Measurements from ENCODE around the gene KIRREL2. TPM values are rescaled to one million over a fixed set of nuclear protein-coding genes. Genes with fewer than 3 reads are reported as not detected.
"Not testable (repeated sequence)": the region's sequence is repeated elsewhere in the genome, so short reads cannot be mapped to it uniquely, and the experiment has no call there.

Gene KIRREL2
- total and polyA plus RNA-seq, 4 donors, result 1.1 to 3.5 (median 2.4) TPM

DNA sequence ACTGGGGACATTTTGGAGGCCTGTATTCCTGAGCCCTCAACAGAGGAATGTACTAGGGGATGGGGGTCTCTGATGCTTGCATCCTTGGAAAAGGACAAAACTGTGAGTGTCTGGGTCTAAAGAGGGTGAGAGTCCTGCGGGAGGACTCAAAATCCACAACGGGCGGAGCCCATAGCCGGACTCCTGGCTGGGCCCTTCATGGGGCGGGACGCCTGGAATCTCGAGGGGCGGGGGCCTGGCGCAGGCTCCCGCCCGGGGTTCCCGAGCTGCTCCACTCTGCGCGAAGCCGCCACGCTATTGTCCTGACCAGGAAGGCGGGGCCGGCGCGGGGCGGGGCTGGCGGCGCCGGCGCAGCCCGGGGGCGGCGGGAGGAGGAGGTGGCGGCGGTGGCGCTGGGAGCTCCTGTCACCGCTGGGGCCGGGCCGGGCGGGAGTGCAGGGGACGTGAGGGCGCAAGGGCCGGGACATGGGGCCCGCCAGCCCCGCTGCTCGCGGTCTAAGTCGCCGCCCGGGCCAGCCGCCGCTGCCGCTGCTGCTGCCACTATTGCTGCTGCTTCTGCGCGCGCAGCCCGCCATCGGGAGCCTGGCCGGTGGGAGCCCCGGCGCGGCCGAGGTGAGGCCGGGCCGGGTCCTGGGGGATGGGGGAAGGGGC is 11.6 kb downstream of the KIRREL2 start, which contains the start of gene APLP1:
Gene APLP1 (plus strand): TSS at position 403 of the 651 bp plus-strand sequence. CDS start 63 bp downstream, at position 466.
- peak in 5 of 6 donors; percentile 51 to 95 (median 65) for DNase-seq (ENCODE audit: low read depth in 4 of 6, low spot score in 6 of 6)
- Histone ChIP-seq H3K4me1 (ENCODE audit: control insufficient read depth, insufficient read depth, low read length) (peaks cover 31% of the 10 kb centered on the region), H3K4me3 (ENCODE audit: low read depth, low read length) (peak within 1 kb of the TSS; percentile 51), H3K9me3 (ENCODE audit: control insufficient read depth, insufficient read depth, low read length) (no peaks in the 10 kb centered on the region), H3K27ac (ENCODE audit: low read depth, low read length) (peak within 1 kb of the TSS; percentile 70), H3K27me3 (ENCODE audit: control insufficient read depth, insufficient read depth, low read length) (no peaks in the 10 kb centered on the region), H3K36me3 (ENCODE audit: control insufficient read depth, insufficient read depth, low read length) (peaks cover 28% of the 10 kb centered on the region)
- WGBS (ENCODE audit: insufficient coverage), result under 1% methylated on average over 60 of the region's 60 CpGs

DNA sequence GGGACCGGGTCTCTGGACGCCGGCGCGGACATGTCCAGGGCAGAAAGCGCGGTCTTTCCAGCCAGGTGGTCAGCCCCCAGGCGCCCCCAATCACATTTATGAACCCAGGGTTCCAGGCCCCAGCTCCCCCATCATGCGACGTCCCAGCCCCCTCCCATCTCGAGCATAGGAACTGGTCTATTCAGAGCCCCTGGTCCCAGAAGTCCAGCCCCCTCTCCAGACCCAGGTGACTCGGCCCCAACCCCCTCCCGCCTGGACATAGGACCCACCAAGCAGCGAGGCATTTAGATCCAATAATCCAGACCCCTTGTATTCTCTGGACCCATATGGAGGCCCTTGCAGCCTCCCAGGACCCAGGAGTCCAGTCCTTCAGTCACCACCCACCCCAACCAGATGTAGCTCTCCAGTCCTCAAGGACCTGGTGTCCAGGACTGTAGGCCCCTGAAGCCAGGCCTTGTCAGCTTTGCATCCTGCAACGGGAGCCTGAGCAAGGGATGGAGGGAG is 12.2 kb downstream of the KIRREL2 start:
- under 1% methylated on average over 15 of the region's 15 CpGs for WGBS (ENCODE audit: insufficient coverage)
- H3K9me3 ChIP-seq (ENCODE audit: control insufficient read depth, insufficient read depth, low read length), result no peaks in the 10 kb centered on the region
- DNase-seq (ENCODE audit: low read depth in 4 of 6, low spot score in 6 of 6), result no peak
- peak overlapping the region; percentile 51 for H3K4me3 ChIP-seq (ENCODE audit: low read depth, low read length)
- H3K27ac ChIP-seq (ENCODE audit: low read depth, low read length), result peak overlapping the region; percentile 70
- H3K27me3 ChIP-seq (ENCODE audit: control insufficient read depth, insufficient read depth, low read length), result no peaks in the 10 kb centered on the region
- peaks cover 31% of the 10 kb centered on the region for H3K4me1 ChIP-seq (ENCODE audit: control insufficient read depth, insufficient read depth, low read length)
- peaks cover 33% of the 10 kb centered on the region for H3K36me3 ChIP-seq (ENCODE audit: control insufficient read depth, insufficient read depth, low read length)

DNA sequence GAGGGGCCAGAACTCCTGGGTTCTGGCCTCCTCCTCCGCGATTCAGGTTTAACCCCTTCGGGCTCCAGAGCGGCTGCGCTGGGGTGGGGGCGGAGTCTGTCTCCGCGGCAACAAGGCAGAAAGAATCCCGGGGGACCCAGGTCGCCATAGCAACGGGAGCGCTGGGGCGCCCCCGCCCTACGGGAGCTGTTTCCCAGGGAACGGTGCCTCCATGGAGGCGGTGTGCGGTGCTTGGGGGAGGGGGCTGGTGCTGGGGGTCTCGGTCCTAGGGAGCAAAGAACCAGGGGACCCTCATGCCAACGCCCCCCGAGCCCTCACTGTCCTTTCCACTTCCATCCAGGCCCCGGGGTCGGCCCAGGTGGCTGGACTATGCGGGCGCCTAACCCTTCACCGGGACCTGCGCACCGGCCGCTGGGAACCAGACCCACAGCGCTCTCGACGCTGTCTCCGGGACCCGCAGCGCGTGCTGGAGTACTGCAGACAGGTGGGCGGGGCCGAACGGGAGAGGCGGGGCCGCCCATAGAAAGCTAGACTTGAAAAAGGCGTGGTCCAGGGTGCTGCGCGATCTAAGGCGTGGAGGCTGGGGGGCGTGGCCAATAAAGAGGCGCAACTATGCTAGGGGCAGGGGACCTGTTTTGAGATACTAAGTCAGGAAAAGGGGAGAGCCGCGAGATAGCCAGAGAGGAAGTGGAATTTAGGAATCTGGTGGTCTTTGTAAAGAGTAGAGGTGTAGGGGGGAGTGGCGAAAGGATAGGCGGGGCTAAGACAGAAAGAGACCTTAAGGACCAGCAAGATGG is 12.8 kb downstream of the KIRREL2 start:
- H3K27me3 ChIP-seq (ENCODE audit: control insufficient read depth, insufficient read depth, low read length), result no peaks in the 10 kb centered on the region
- no peaks in the 10 kb centered on the region for H3K9me3 ChIP-seq (ENCODE audit: control insufficient read depth, insufficient read depth, low read length)
- under 1% methylated on average over 45 of the region's 51 CpGs for WGBS (ENCODE audit: insufficient coverage)
- peaks cover 31% of the 10 kb centered on the region for H3K4me1 ChIP-seq (ENCODE audit: control insufficient read depth, insufficient read depth, low read length)
- H3K36me3 ChIP-seq (ENCODE audit: control insufficient read depth, insufficient read depth, low read length), result peaks cover 40% of the 10 kb centered on the region
- H3K4me3 ChIP-seq (ENCODE audit: low read depth, low read length), result peak overlapping the region; percentile 51
- peak overlapping the region; percentile 70 for H3K27ac ChIP-seq (ENCODE audit: low read depth, low read length)
- DNase-seq (ENCODE audit: low read depth in 4 of 6, low spot score in 6 of 6), result peak; percentile 65 to 97 (median 80)

DNA sequence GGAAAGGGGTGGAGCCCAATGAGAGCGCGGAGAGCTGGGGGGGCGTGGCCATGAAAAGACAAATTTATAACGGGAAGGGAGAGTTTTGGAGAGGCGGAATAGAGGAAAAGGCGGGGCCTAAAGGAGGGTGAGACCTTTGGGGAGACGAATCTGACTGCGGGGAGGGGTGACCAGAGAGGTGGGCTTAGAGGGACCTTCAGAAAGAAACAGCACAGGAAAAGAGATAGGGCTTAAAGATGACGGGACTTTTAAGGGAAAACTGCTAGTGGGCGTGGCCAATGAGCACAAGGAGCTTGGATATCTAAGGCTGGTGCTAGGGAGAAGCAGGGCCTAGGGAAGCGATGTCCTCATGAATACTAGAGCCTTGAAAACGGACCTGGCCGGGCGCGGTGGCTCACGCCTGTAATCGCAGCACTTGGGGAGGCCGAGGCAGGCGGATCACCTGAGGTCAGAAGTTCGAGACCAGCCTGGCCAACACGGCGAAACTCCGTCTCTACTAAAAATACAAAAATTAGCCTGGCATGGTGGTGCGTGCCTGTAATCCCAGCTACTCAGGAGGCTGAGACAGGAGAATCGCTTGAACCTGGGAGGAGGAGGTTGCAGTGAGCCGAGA is 13.5 kb downstream of the KIRREL2 start:
- peak overlapping the region; percentile 51 for H3K4me3 ChIP-seq (ENCODE audit: low read depth, low read length)
- not testable (repeated sequence) for DNase-seq (ENCODE audit: low read depth in 4 of 6, low spot score in 6 of 6); H3K27me3 ChIP-seq (ENCODE audit: control insufficient read depth, insufficient read depth, low read length); H3K9me3 ChIP-seq (ENCODE audit: control insufficient read depth, insufficient read depth, low read length); H3K27ac ChIP-seq (ENCODE audit: low read depth, low read length)
- H3K36me3 ChIP-seq (ENCODE audit: control insufficient read depth, insufficient read depth, low read length), result peaks cover 47% of the 10 kb centered on the region
- H3K4me1 ChIP-seq (ENCODE audit: control insufficient read depth, insufficient read depth, low read length), result peaks cover 31% of the 10 kb centered on the region
- WGBS (ENCODE audit: insufficient coverage), result 32% methylated on average over 25 of the region's 26 CpGs

DNA sequence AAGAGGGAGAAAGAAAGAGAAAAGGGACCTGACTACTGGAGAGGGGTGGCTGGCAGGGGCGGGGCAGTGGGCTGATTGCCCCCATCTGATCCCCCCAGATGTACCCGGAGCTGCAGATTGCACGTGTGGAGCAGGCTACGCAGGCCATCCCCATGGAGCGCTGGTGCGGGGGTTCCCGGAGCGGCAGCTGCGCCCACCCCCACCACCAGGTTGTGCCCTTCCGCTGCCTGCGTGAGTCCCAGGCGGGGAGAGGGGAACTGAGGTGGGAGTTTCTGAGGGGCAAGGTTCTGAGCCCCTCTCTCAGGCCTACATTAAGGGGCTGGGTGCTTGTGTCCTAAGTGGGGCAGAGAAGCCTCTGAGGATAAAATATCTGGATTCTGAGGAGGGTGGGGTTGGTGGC is 14.1 kb downstream of the KIRREL2 start:
- Histone ChIP-seq H3K9me3 (ENCODE audit: control insufficient read depth, insufficient read depth, low read length) (no peaks in the 10 kb centered on the region), H3K27ac (ENCODE audit: low read depth, low read length) (no peak overlapping the region), H3K4me1 (ENCODE audit: control insufficient read depth, insufficient read depth, low read length) (peaks cover 31% of the 10 kb centered on the region), H3K36me3 (ENCODE audit: control insufficient read depth, insufficient read depth, low read length) (peaks cover 52% of the 10 kb centered on the region), H3K27me3 (ENCODE audit: control insufficient read depth, insufficient read depth, low read length) (no peaks in the 10 kb centered on the region), H3K4me3 (ENCODE audit: low read depth, low read length) (no peak overlapping the region)
- WGBS (ENCODE audit: insufficient coverage), result no CpG with 5 or more reads among the region's 12 CpGs
- no peak for DNase-seq (ENCODE audit: low read depth in 4 of 6, low spot score in 6 of 6)

DNA sequence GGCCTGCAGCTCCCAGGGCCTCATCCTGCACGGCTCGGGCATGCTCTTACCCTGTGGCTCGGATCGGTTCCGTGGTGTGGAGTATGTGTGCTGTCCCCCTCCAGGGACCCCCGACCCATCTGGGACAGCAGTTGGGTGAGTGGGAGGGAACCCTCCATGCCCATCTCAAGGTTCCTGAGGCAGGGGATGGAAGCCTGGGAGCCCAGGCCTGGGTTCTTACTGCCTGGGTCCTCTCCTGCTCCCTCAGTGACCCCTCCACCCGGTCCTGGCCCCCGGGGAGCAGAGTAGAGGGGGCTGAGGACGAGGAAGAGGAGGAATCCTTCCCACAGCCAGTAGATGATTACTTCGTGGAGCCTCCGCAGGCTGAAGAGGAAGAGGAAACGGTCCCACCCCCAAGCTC is 14.9 kb downstream of the KIRREL2 start:
- peaks cover 60% of the 10 kb centered on the region for H3K36me3 ChIP-seq (ENCODE audit: control insufficient read depth, insufficient read depth, low read length)
- H3K4me3 ChIP-seq (ENCODE audit: low read depth, low read length), result no peak overlapping the region
- WGBS (ENCODE audit: insufficient coverage), result no CpG with 5 or more reads among the region's 12 CpGs
- no peaks in the 10 kb centered on the region for H3K9me3 ChIP-seq (ENCODE audit: control insufficient read depth, insufficient read depth, low read length)
- no peak for DNase-seq (ENCODE audit: low read depth in 4 of 6, low spot score in 6 of 6)
- H3K4me1 ChIP-seq (ENCODE audit: control insufficient read depth, insufficient read depth, low read length), result peaks cover 31% of the 10 kb centered on the region
- H3K27ac ChIP-seq (ENCODE audit: low read depth, low read length), result no peak overlapping the region
- H3K27me3 ChIP-seq (ENCODE audit: control insufficient read depth, insufficient read depth, low read length), result no peaks in the 10 kb centered on the region

DNA sequence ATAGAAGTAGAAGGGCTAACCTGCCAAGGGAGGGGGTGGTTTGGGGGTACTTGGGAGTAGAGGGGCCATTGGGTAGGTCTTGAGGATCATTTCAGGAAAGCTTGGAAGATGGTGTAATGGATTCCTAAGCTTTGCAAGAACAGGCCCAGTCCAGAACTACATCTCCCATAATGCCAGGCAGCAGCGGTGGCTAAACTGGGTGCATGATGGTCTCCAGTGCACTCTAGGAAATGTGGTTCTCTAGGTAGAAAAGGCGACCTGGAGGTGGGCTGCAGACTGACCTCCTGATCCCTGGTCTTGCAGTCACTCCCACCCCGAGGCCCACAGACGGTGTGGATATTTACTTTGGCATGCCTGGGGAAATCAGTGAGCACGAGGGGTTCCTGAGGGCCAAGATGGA is 15.5 kb downstream of the KIRREL2 start:
- Histone ChIP-seq H3K4me3 (ENCODE audit: low read depth, low read length) (no peak overlapping the region), H3K9me3 (ENCODE audit: control insufficient read depth, insufficient read depth, low read length) (no peaks in the 10 kb centered on the region), H3K27ac (ENCODE audit: low read depth, low read length) (no peak overlapping the region), H3K4me1 (ENCODE audit: control insufficient read depth, insufficient read depth, low read length) (peaks cover 31% of the 10 kb centered on the region), H3K36me3 (ENCODE audit: control insufficient read depth, insufficient read depth, low read length) (peaks cover 64% of the 10 kb centered on the region), H3K27me3 (ENCODE audit: control insufficient read depth, insufficient read depth, low read length) (no peaks in the 10 kb centered on the region)
- 85% methylated on average over 5 of the region's 5 CpGs for WGBS (ENCODE audit: insufficient coverage)
- DNase-seq (ENCODE audit: low read depth in 4 of 6, low spot score in 6 of 6), result no peak

DNA sequence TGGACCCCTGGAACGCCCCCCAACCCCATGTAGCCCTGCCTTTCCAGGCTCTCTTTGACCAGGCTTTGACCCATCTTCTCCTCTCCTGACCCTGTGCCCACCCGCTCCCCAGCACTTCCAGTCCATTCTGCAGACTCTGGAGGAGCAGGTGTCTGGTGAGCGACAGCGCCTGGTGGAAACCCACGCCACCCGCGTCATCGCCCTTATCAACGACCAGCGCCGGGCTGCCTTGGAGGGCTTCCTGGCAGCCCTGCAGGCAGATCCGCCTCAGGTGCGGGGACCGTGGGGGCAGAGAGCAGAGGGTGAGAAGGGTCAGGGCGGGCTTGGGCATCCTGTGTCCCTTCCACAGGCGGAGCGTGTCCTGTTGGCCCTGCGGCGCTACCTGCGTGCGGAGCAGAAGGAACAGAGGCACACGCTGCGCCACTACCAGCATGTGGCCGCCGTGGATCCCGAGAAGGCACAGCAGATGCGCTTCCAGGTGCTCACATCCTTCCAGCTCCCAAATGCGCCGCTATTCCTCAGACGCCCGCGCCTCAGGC is 17.8 kb downstream of the KIRREL2 start:
- Histone ChIP-seq H3K27ac (ENCODE audit: low read depth, low read length) (no peak overlapping the region), H3K9me3 (ENCODE audit: control insufficient read depth, insufficient read depth, low read length) (no peaks in the 10 kb centered on the region), H3K4me1 (ENCODE audit: control insufficient read depth, insufficient read depth, low read length) (peaks cover 19% of the 10 kb centered on the region), H3K27me3 (ENCODE audit: control insufficient read depth, insufficient read depth, low read length) (no peaks in the 10 kb centered on the region), H3K4me3 (ENCODE audit: low read depth, low read length) (no peak overlapping the region), H3K36me3 (ENCODE audit: control insufficient read depth, insufficient read depth, low read length) (peaks cover 87% of the 10 kb centered on the region)
- DNase-seq (ENCODE audit: low read depth in 4 of 6, low spot score in 6 of 6), result no peak
- WGBS (ENCODE audit: insufficient coverage), result 96% methylated on average over 32 of the region's 32 CpGs

DNA sequence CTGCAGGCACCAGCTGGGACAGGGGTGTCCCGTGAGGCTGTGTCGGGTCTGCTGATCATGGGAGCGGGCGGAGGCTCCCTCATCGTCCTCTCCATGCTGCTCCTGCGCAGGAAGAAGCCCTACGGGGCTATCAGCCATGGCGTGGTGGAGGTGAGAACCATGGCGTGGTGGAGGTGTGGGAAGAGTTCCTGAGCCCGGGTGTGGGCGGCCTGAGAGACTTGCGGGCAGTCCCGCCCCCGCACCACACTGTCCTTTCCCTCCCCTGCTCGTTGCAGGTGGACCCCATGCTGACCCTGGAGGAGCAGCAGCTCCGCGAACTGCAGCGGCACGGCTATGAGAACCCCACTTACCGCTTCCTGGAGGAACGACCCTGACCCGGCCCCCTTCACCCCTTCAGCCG is 22.4 kb downstream of the KIRREL2 start:
- WGBS (ENCODE audit: insufficient coverage), result 54% methylated on average over 19 of the region's 23 CpGs
- DNase-seq (ENCODE audit: low read depth in 4 of 6, low spot score in 6 of 6), result no peak
- Histone ChIP-seq H3K27me3 (ENCODE audit: control insufficient read depth, insufficient read depth, low read length) (no peaks in the 10 kb centered on the region), H3K4me1 (ENCODE audit: control insufficient read depth, insufficient read depth, low read length) (peaks cover 7% of the 10 kb centered on the region), H3K36me3 (ENCODE audit: control insufficient read depth, insufficient read depth, low read length) (peaks cover 56% of the 10 kb centered on the region), H3K4me3 (ENCODE audit: low read depth, low read length) (no peak overlapping the region), H3K9me3 (ENCODE audit: control insufficient read depth, insufficient read depth, low read length) (no peaks in the 10 kb centered on the region), H3K27ac (ENCODE audit: low read depth, low read length) (no peak overlapping the region)
